ENCODE results near the gene SARDH.
A peak's percentile ranks its signal among the peaks of the same experiment; 100 is the strongest.
"Not testable (repeated sequence)": the region's sequence is repeated elsewhere in the genome, so short reads cannot be mapped to it uniquely, and the experiment has no call there.

Gene SARDH

GRCh38 chr9:133632806-133633680, 105.1 kb downstream of the SARDH start:
- no peak for DNase-seq (ENCODE audit: low read depth in 3 of 3)

DNA sequence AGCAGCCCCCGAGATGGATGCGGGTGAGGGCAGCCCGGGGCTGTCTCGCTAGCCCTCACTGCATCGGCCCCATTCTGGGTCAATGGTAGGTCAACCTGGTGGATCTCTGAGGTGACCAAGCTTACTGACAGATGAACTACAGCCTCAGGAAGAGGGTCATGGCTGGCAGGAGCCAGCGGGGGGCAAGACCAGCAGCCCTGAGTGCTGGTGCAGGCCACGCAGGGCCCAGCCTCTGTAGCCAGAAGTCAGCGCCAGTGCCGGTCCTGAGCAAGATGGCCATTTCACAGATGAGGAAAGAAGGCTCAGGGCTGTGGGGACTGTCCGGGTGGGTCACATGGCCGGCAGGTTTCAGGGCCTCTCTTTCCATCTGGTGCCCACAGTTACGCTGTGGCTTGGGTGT, 107.0 kb downstream of the SARDH start:
- DNase-seq (ENCODE audit: low read depth in 3 of 3), result no peak

DNA sequence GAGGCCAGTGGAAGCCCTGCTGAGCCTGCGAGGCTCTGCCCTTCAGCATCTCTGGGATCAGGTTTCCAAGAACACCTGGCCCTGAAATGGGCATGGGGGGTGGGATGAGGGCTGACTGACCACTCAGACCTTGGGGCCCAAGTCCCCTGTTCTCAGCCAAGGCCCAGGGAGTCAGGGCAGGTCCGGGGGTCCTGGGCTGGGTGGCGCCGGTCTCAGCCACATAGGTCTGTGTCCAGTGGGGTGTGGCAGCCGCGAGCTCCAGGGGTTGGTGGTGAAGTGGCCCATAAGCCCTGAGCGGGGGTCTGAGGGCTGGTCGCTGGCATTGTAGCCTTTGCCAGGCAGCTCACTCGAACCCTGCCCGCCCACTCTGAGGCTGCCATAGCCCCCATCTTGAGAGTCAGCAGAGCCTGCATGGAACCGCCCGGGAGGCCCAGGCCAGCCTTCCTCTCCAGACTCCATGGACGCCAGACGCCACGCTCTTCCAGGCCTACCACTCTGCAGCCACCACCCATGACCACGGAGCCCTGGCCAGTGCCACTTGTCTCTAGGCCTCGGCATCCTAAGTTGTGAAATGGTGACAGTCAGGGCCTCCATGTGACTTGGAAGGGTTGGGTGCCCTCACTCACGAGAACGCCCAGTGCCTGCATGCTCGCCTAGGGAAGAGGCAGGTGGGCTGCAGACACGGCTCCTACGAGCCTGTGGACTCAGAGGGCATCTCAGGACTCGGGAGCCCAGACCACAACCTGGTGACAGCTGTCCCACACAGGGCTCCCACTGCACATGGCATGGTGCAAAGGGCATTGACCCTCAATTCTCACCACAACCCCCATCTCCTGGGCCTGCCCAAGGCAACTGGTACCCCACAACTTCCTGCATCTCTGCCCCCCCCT, 108.7 kb downstream of the SARDH start:
- DNase-seq (ENCODE audit: low read depth in 3 of 3), result no peak

GRCh38 chr9:133628766-133629165, 109.4 kb downstream of the SARDH start:
- no peak for DNase-seq (ENCODE audit: low read depth in 3 of 3)

- no peak for DNase-seq (ENCODE audit: low read depth in 3 of 3)
These were observed 110.8 kb downstream of the SARDH start for GRCh38 chr9:133627341-133627740.

- DNase-seq (ENCODE audit: low read depth in 3 of 3), result not testable (repeated sequence)
These were observed 112.1 kb downstream of the SARDH start for GRCh38 chr9:133626008-133626407.

- DNase-seq (ENCODE audit: low read depth in 3 of 3), result no peak
These were observed 115.6 kb downstream of the SARDH start for GRCh38 chr9:133622555-133622954.

- no peak for DNase-seq (ENCODE audit: low read depth in 3 of 3)
These were observed 116.4 kb downstream of the SARDH start for GRCh38 chr9:133621725-133622267.

- DNase-seq (ENCODE audit: low read depth in 3 of 3), result peak in 1 of 3 experiments; percentile 48
These were observed 118.4 kb downstream of the SARDH start for GRCh38 chr9:133619791-133620190.

DNA sequence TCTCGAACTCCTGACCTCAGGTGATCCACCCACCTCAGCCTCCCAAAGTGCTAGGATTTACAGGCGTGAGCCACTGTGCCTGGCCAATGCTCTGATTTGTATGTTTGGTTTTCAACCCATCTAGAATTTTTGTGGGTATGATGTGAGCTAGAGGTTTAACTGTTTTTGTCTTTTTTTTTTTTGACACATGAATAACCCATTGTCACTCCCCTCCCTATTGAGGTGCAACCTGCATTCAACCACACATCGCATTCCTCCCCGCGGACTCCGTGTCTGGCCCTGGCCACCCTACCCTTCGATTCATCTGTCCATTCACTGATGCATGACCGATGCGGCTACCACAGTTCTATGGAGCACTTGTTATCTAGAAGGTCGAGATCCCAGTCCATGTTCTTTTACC, 119.4 kb downstream of the SARDH start:
- no peak for DNase-seq (ENCODE audit: low read depth in 3 of 3)

- no peak for DNase-seq (ENCODE audit: low read depth in 3 of 3)
These were observed 121.3 kb downstream of the SARDH start for GRCh38 chr9:133616643-133617405.

DNA sequence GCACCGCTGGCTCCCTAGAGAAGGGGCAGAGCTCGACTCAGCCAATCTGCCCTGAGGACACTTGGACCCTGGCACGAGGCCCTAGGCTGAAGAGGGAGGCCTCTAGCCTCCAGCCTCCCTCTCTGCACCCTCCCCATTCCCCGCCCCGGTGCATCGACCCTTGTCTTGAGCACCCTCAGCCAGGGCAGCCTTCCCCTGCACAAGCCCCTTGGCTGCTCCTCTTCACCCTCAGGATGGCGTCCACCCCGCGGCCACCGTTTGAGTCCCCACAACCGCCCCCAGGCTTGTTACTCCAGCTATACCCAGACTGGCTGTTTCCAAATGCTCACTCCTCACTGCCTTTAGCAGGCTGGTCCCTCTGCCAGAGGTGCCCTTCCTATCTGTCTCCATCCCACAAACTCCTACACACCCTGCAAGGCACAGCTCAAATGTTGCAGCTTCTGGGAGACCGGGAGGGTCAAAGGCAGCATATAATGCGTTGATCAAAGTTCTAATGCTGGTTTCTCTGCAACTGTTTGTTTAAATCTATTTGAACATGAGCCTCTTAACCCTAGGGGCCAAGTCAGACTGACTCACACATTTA, 122.5 kb downstream of the SARDH start:
- DNase-seq (ENCODE audit: low read depth in 3 of 3), result no peak

DNA sequence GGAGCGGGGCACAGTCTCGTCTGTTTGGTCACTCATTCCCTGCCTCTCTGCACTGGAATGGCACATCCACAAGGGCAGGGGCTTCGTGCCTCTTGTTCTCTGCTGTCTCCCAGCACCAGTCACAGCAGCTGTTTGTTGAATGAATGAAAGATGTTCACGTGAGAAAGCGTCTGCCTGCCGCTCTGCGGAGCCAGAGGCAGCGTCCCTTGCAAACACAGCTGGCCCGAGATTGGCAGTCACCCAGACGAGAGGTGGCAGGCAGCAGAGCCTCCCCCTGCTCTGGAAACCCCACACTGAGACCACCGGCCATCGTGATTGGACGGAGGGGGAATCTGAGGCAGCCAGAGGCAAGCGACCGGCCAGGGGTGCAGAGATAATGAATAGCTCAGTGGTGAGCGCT, 123.0 kb downstream of the SARDH start:
- no peak for DNase-seq (ENCODE audit: low read depth in 3 of 3)

DNA sequence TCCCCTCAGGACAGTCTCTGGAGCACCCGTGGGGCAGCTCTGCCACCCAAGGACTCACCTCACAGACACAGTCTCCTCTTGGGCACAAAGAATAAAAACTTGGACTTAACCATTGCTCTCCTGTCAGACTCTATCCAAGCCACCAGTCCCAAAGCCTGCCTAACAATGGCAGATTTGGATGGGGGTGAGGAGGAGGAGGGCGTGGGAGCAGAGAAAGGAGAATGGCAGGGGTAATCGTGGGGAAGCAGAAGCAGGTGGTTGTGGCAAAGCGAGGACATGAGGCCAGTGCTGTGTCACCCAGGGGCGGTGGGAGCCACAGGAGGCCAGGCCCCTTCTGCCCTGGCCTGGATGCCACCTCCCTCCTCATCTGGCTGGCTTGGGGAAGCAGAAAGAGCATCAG, 123.5 kb downstream of the SARDH start:
- no peak for DNase-seq (ENCODE audit: low read depth in 3 of 3)

DNA sequence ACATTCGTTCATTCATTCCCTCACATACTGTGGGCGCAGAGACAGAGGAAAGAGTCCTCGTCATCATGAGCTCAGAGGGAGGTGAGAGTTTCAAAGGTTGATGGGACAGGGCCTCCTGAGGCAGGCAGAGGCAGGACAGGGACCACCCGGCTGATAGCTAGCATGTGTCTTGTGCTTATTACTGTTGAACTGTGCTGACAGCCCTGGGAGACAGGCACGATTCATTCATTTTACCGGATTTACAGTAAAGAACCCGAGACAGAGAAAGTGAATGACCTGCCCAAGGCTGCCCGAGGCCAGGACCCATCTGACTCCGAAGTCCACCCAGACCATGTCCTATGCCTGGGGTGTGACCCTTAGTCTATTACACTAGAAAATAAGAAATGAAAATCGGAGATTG, 124.1 kb downstream of the SARDH start:
- no peak for DNase-seq (ENCODE audit: low read depth in 3 of 3)

Measured in stimulated activated CD4-positive, alpha-beta T cell treated with anti-CD3 and anti-CD28 coated beads, TNF-alpha, amount 100 ng/mL, for 24 hours (primary cell).